Measurements from ENCODE around the gene MOB1A.

MOB1A gene

GRCh38 chr2:74119912-74120825 lies 58.5 kb downstream of the MOB1A start:
- no peaks in the 10 kb centered on the region for H3K27me3 ChIP-seq (ENCODE audit: insufficient read depth, poor library complexity, severe bottlenecking)
- H3K4me3 ChIP-seq (replicated peaks; ENCODE audit: insufficient read depth, low read length) = peak overlapping the region; percentile 54
- TF ChIP-seq SPI1 (IDR thresholded peaks at IDR 0.05; ENCODE audit: borderline replicate concordance, low read depth) = no peak
- TF ChIP-seq CTCF (IDR thresholded peaks at IDR 0.05; ENCODE audit: insufficient read depth, low read length) = peak; percentile 47
- TF ChIP-seq REST (IDR thresholded peaks at IDR 0.05; ENCODE audit: insufficient replicate concordance, low read depth) = peak; percentile 71
- peak; percentile 90 for TF ChIP-seq GABPA (IDR thresholded peaks at IDR 0.05; ENCODE audit: low read depth)
- TF ChIP-seq POLR2AphosphoS5 (IDR thresholded peaks at IDR 0.05; ENCODE audit: low read depth) = peak; percentile 65; the same call in 1 of the 2 replicates
- peak; percentile 78 to 89 for DNase-seq (ENCODE audit: low read depth in 1 of 2, low spot score in 1 of 2)
- H3K27ac ChIP-seq (replicated peaks) = peak overlapping the region; percentile 96

GRCh38 chr2:74119339-74119738 lies 59.3 kb downstream of the MOB1A start:
- DNase-seq (ENCODE audit: low read depth in 1 of 2, low spot score in 1 of 2) = peak in 1 of 2 experiments; percentile 11
- Histone ChIP-seq H3K27me3 (ENCODE audit: insufficient read depth, poor library complexity, severe bottlenecking) (no peaks in the 10 kb centered on the region), H3K4me3 (replicated peaks; ENCODE audit: insufficient read depth, low read length) (no peak overlapping the region), H3K27ac (replicated peaks) (peak overlapping the region; percentile 96; the same call in 1 of the 2 replicates)
- TF ChIP-seq SPI1 (IDR thresholded peaks at IDR 0.05; ENCODE audit: borderline replicate concordance, low read depth) = no peak
- TF ChIP-seq REST (IDR thresholded peaks at IDR 0.05; ENCODE audit: insufficient replicate concordance, low read depth) = no peak
- TF ChIP-seq GABPA (IDR thresholded peaks at IDR 0.05; ENCODE audit: low read depth) = no peak
- TF ChIP-seq POLR2AphosphoS5 (IDR thresholded peaks at IDR 0.05; ENCODE audit: low read depth) = no peak
- no peak for TF ChIP-seq CTCF (IDR thresholded peaks at IDR 0.05; ENCODE audit: insufficient read depth, low read length)

- DNase-seq (ENCODE audit: low read depth in 1 of 2, low spot score in 1 of 2) = no peak
- no peak overlapping the region for H3K4me3 ChIP-seq (replicated peaks; ENCODE audit: insufficient read depth, low read length)
- TF ChIP-seq GABPA (IDR thresholded peaks at IDR 0.05; ENCODE audit: low read depth) (no peak), CTCF (IDR thresholded peaks at IDR 0.05; ENCODE audit: insufficient read depth, low read length) (no peak), SPI1 (IDR thresholded peaks at IDR 0.05; ENCODE audit: borderline replicate concordance, low read depth) (no peak), POLR2AphosphoS5 (IDR thresholded peaks at IDR 0.05; ENCODE audit: low read depth) (no peak), REST (IDR thresholded peaks at IDR 0.05; ENCODE audit: insufficient replicate concordance, low read depth) (no peak)
- no peak overlapping the region for H3K27ac ChIP-seq (replicated peaks)
- no peaks in the 10 kb centered on the region for H3K27me3 ChIP-seq (ENCODE audit: insufficient read depth, poor library complexity, severe bottlenecking)
Measured at GRCh38 chr2:74111380-74111779, 67.3 kb downstream of the MOB1A start.

Measured in HL-60 (cell line).